ENCODE data around the gene RYR3.

The RYR3 gene

DNA sequence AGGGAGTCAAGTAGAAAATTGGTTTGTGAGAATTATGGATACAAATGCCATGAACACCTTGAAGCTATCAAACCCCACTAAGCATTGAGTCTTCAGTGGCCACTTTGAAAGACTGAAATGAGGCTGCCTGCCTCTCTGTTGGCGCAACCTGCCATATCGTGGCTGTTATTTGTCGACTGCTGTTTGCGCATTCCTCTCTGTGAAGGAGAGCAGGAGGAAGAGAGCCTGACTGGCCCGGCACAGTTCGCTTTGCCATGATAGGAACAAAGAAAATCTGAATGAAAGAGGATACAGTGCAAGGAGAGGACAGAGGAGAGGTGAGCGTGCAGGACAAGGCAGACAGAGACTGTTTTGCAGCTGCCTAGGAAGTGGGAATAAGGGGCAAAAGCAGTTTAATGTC, 289.4 kb downstream of the RYR3 start:
- no peak for DNase-seq

GRCh38 chr15:33601461-33601860, 290.7 kb downstream of the RYR3 start:
- DNase-seq: no peak

GRCh38 chr15:33608714-33609113, 297.9 kb downstream of the RYR3 start:
- no peak for DNase-seq

GRCh38 chr15:33612721-33613304, 302.0 kb downstream of the RYR3 start:
- DNase-seq: no peak

GRCh38 chr15:33616475-33616874, 305.7 kb downstream of the RYR3 start:
- no peak for DNase-seq

DNA sequence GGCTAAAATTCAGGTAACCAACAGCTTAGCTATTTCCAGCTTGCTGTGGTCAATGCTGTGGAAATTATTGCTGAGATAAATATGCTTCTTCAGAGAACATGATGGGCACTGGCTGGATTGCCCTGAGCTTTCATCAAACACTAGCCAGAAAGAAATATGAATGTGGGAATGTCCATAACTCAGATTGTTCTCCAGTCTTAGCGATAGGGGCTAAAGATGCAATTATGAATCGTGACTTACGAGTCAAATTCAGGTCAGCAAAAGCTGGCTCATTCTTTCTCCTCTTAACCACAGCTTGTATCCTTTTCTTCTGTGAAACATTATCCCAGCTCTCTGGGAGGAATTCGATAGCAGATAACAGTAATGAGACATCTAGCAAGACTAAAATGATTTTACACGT, 307.6 kb downstream of the RYR3 start:
- DNase-seq: no peak

GRCh38 chr15:33621141-33621540, 310.4 kb downstream of the RYR3 start:
- DNase-seq: no peak

GRCh38 chr15:33623010-33623409, 312.2 kb downstream of the RYR3 start:
- DNase-seq: no peak

DNA sequence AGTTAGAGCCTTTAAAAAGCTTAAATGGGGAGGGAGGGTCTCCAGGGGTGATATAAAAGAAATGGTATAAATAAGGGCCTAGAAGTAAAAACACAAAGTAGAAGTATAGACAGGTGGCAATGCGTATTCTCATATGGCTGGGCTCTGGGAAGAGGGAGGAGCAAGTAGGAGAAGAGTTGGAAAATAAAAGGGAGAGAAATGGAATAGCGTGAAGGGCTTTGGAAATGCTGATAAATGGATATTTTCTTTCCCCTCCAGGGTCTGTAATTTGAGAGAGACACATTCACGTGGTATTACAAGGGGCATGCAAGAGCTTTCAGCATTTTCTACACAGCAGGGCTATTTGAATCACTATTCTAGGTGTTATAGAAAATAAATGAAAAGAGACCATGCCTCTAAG, 313.7 kb downstream of the RYR3 start:
- no peak for DNase-seq

GRCh38 chr15:33629647-33630046, 318.9 kb downstream of the RYR3 start:
- DNase-seq: no peak

DNA sequence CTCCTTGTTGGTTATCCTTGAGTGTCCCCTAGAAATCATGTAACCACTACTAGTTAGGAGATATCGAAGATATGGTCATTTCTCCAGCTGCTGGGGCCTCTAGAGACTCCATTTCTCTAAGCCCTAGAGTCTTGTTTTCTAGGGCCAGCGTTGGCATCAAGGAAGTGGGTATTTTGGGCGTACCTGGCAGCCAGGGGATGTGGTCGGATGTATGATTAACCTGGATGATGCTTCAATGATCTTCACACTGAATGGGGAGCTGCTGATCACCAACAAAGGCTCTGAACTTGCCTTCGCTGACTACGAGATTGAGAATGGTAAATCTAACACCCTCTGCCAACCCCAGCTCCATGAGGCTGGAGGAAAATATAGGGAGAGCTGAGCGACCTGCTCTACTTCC, 325.5 kb downstream of the RYR3 start:
- DNase-seq: no peak

DNA sequence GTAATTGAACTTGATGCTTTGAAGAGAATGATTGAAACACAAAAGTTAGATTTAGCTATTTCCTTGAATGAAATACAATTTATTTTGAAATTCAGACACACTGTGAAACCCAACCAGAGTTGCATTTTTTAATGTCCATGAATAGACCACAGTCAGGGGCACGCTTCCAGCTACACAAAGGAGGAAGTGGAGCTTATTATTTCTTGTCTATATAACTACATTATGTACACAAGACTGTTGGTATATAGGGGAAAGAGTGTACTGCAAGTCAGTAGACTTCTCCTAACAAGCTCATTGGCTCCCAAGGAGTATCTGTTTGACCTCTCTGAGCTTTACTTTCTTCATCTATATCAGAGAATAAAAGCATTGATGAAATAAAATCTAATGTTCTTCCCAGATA, 326.2 kb downstream of the RYR3 start:
- no peak for DNase-seq

DNA sequence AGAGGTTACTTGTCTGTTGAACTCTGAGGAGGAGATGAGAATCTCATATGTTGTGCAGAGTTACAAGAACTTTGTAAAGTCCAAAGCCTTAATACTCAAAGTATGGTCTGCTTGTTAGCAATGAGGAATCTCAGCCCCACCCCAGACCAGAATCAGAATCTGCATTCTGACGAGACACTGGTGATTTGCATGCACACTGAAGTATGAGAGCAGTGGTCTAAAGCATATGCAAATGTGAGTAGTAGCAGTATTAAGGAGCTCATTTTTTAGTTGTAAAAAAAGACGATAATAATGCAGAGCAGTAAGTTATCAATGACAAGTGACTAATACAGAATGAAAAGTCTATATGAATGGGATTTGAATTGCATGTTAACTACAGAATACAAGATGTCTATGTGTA, 327.7 kb downstream of the RYR3 start:
- no peak for DNase-seq

DNA sequence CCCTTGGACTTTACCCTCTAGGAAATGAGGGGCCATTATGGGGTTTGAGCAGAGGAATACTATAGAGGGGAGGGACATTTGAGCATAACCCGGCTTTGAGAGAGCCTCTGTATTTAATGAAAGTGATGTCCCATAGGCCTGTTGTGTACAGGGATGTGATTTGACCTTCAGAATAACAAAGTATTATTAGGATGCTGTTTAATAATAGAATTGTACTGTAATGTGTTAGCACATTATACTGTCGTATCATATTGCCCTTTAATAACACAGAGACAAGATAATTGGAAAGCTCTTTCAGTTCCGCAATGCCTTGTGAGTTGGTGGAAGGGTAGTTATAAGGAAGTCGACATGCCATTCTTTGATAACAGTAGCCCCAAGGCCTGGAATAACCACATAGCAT, 328.3 kb downstream of the RYR3 start:
- DNase-seq: no peak

DNA sequence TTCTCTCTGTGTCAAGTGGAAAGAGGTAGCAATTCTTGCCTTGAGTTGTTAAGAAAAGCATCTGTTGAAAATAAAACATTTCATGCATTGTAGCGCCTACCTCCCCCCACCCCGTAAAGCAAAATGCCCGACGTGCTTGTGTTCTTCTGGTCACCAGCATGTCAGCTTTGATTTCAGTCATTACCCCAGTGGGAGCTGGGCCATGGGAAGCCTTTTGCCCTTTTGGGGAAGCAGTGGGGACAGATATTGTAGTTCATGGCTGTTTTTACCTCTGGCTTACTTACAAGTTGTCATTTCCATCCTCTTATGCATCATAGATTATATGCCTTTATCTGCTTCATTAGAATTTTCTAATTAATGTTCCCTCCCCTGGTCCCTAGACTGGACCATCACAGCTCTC, 328.7 kb downstream of the RYR3 start:
- DNase-seq: no peak

- DNase-seq: no peak
These were observed 329.2 kb downstream of the RYR3 start for GRCh38 chr15:33639978-33640377.

- DNase-seq: no peak
These were observed 330.3 kb downstream of the RYR3 start for GRCh38 chr15:33641069-33641468.

DNA sequence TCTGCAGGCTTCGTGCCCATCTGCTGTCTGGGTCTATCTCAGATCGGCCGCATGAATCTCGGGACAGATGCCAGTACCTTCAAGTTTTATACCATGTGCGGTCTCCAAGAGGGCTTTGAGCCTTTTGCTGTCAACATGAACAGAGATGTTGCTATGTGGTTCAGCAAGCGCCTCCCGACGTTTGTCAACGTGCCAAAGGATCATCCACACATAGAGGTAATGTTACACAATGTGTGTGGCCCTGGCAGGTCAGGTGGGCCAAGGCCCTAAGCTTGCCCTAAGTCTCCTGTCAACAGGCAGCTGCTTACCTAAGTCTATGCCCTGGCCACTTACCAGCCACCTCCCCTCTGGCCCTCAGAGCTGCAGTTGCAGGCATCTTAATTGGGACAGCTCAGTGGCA, 333.5 kb downstream of the RYR3 start:
- DNase-seq: no peak

- DNase-seq: no peak
These were observed 336.0 kb downstream of the RYR3 start for GRCh38 chr15:33646744-33647143.

DNA sequence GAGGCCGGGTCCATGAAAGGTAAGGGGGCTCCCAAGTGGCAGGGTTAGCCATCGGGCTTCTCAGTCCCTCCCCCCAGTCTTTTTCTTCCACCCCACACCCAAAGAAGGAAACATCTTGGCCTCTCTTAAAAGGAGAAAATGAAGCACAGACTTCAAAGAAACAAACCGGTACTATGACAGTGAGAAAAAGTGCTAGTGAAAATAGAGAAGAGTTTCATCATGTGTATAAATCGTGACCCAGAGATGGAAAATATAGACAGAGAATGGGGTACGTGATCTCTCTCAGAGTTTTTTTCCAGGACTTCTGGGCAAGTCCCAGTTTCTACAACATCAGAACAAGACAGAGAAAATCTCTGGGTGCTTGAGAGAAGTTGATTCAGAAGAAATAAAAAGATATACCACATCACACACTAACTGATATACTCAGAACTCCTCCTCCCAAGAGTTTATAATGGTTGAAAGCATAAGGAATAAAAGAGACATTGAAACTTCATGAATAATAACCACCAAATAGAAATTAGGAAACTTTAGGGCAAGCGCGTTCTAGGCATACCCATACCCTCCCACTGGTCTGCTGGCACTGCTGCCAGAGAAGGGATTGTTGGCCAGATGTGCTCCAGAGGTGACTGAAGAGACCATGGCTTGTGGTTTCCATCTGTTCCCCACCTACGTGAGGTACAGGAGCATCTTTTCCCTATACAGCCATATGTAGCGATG, 338.6 kb downstream of the RYR3 start:
- DNase-seq: no peak

GRCh38 chr15:33654860-33655259, 344.1 kb downstream of the RYR3 start:
- no peak for DNase-seq

DNA sequence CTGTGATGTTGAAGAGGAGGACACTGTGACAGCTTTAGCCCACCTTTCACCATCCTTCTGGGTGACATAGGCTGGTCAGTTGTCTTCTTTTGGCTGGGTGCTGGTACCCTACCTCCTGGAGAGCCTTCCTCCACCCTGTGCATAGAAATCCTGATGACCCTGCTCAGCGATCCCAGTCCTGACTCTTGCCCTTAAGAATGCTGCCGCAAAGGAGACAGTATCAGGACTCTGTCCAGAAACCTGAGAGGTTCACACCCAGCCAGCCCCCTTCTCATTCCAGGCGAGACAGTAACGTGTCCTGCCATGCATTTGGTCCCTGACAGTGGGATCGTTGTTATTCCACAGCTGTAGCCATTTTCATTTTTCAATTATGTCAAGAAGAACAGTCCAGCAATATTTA, 344.7 kb downstream of the RYR3 start:
- no peak for DNase-seq

DNA sequence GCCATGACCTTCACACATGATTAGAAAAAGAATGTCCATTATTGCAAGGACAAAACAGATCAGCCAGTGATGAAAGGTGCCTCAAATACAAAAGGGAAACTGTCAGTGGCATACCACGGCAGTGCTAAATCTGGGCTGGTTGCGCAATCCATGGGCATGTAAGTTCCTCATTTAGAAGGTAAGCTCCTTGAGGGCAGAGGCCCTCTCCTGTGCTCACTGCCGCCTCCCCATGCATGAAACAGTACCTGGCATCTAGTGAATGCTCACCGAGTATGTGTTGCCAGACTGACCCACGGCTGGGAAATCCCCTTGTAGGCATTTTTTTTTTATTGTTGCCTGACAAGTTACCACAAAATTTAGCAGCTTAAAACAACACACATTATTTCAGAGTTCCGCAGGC, 345.4 kb downstream of the RYR3 start:
- DNase-seq: no peak

DNA sequence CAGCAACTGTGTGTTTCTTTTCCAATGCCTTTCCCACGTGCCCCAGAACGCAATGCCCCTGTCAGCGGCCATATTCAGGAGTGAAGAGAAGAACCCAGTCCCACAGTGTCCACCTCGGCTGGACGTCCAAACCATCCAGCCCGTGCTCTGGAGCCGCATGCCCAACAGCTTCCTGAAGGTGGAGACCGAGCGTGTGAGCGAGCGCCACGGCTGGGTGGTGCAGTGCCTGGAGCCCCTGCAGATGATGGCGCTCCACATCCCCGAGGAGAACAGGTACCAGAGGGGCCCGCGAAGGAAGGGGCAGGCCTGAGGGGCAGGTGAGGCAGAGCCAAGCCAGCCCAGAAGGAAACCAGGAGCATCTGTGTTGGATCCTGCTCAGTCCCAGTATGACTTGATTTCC, 349.4 kb downstream of the RYR3 start:
- DNase-seq: no peak

DNA sequence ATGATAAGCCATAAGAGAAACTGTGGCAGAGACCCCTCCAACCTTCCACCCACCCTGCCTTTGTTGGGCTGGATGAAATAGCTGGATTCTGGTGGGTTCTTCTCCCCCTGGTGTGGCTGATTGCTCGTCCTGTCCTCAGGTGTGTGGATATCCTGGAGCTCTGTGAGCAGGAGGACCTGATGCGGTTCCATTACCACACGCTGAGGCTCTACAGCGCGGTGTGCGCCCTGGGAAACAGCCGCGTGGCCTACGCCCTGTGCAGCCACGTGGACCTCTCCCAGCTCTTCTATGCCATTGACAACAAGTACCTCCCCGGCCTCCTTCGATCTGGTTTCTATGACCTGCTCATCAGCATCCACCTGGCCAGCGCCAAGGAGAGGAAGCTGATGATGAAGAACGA, 351.2 kb downstream of the RYR3 start:
- DNase-seq: no peak
